PC-9 (cell line): ENCODE measurements around the gene RCOR3. TPM values are rescaled to one million over a fixed set of nuclear protein-coding genes. Genes with fewer than 3 reads are reported as not detected.

Experiments used
- BruUV-seq: library from RNA; stranded (reverse); fragments of 400-500 nt; replicated peaks from 2 replicates; lab custom pipeline; 2021; lab: Mats Ljungman, UMichigan
- CTCF ChIA-PET: fragments of 300-600 bp; sonication (Branson Sonifier 250); formaldehyde crosslinking; loops from one replicate; lab custom pipeline; 2022; ENCODE audit warnings: antibody characterized with exemption; lab: Charles Lee
- POLR2A ChIA-PET: fragments of 300-600 bp; sonication (Branson Sonifier 250); formaldehyde crosslinking; loops from one replicate; lab custom pipeline; 2022; ENCODE audit warnings: antibody characterized with exemption; ENCODE audit not compliant: unreplicated experiment; lab: Charles Lee
- DNase-seq, 2 experiments: peaks; one replicate each; pipeline versions ENCODE4 v3.0.0 to v3.0.0-alpha.2; 2015 to 2022; ENCODE audit warnings: mixed read lengths in 1 of 2
- H2AFZ ChIP-seq: fragments of 200-600 bp; sonication (generic); 2 replicates; pipeline ENCODE4 v1.8.1; 2017; ENCODE audit warnings: antibody characterized with exemption
- H3F3A ChIP-seq: fragments of 200-600 bp; sonication (generic); 2 replicates; pipeline ENCODE4 v1.8.1; 2017; ENCODE audit warnings: antibody characterized with exemption, mild to moderate bottlenecking, low read depth; ENCODE audit not compliant: insufficient read depth
- H3K27ac ChIP-seq: fragments of 200-600 bp; sonication (generic); 2 replicates; pipeline ENCODE4 v1.6.1; 2016; ENCODE audit warnings: mixed run types
- H3K27me3 ChIP-seq: fragments of 200-600 bp; sonication (generic); 2 replicates; pipeline ENCODE4 v1.6.1; 2016; ENCODE audit warnings: low read depth, mixed run types; ENCODE audit not compliant: insufficient read depth
- H3K36me3 ChIP-seq: fragments of 200-600 bp; sonication (generic); 2 replicates; pipeline ENCODE4 v1.6.1; 2016; ENCODE audit warnings: low read depth, mixed run types
- H3K4me1 ChIP-seq: fragments of 200-600 bp; sonication (generic); replicated peaks from 2 replicates; pipeline ENCODE4 v1.6.1; 2016; ENCODE audit warnings: mixed run types; ENCODE audit not compliant: insufficient read depth
- H3K4me2 ChIP-seq: fragments of 200-600 bp; sonication (generic); 2 replicates; pipeline ENCODE4 v1.6.1; 2017; ENCODE audit warnings: mixed run types
- H3K4me3 ChIP-seq: fragments of 200-600 bp; sonication (generic); 2 replicates; pipeline ENCODE4 v1.6.1; 2016; ENCODE audit warnings: mixed run types
- H3K79me2 ChIP-seq: fragments of 200-600 bp; sonication (generic); 2 replicates; pipeline ENCODE4 v1.6.1; 2017; ENCODE audit warnings: low read depth, mixed run types
- H3K9me2 ChIP-seq: fragments of 200-600 bp; sonication (generic); 2 replicates; pipeline ENCODE4 v1.8.1; 2017; ENCODE audit warnings: mild to moderate bottlenecking; ENCODE audit not compliant: insufficient read depth
- H3K9me3 ChIP-seq: fragments of 200-600 bp; sonication (generic); 2 replicates; pipeline ENCODE4 v1.8.1; 2016; ENCODE audit warnings: low read depth; ENCODE audit not compliant: insufficient read depth
- H4K20me1 ChIP-seq: fragments of 200-600 bp; sonication (generic); 2 replicates; pipeline ENCODE4 v1.8.1; 2017; ENCODE audit not compliant: insufficient read depth
- CTCF ChIP-seq: fragments of 200-600 bp; sonication (generic); conservative IDR thresholded peaks from 2 replicates; pipeline ENCODE4 v1.6.1; 2017; ENCODE audit warnings: mixed run types, antibody characterized with exemption, mild to moderate bottlenecking, moderate library complexity
- EZH2 ChIP-seq: fragments of 200-600 bp; sonication (generic); IDR thresholded peaks from 2 replicates; pipeline ENCODE4 v1.8.0; 2017; ENCODE audit warnings: antibody characterized with exemption, low read depth
- intact Hi-C: fragments of 100-400 bp; cut with micrococcal nuclease; formaldehyde crosslinking; loops from one replicate; pipeline ENCODE4 v1.10.0; 2022; ENCODE audit not compliant: unreplicated experiment
- total RNA-seq: library from RNA; stranded (reverse); gene quantifications from 2 replicates; pipeline ENCODE4 v1.2.3, GENCODE V29; 2021

Gene RCOR3
- total RNA-seq, 1 experiment from 2014 or later, result 48.7 TPM

- Histone ChIP-seq H3K4me3 (no peak overlapping the region), H3K36me3 (no peaks in the 10 kb centered on the region), H3K79me2 (no peaks in the 10 kb centered on the region), H3F3A (no peaks in the 10 kb centered on the region), H2AFZ (no peak overlapping the region), H3K27me3 (no peaks in the 10 kb centered on the region), H4K20me1 (no peaks in the 10 kb centered on the region), H3K4me2 (no peak overlapping the region), H3K4me1 (peaks cover 21% of the 10 kb centered on the region), H3K9me3 (no peaks in the 10 kb centered on the region), H3K27ac (no peak overlapping the region), H3K9me2 (no peaks in the 10 kb centered on the region)
- no peak for DNase-seq
- intact Hi-C loops, result no loop called here
- TF ChIP-seq EZH2 (no peak), CTCF (no peak)
- no TSS peak for BruUV-seq
- CTCF ChIA-PET, result no interaction called here
- POLR2A ChIA-PET, result interaction anchor here (0.5 to 0.6 kb wide), 2 partner anchors 42 to 75 kb away, joined by 3 to 6 read pairs; no protein-coding TSS in a partner anchor
These were observed 76.5 kb downstream of the RCOR3 start for GRCh38 chr1:211335522-211336157.

DNA sequence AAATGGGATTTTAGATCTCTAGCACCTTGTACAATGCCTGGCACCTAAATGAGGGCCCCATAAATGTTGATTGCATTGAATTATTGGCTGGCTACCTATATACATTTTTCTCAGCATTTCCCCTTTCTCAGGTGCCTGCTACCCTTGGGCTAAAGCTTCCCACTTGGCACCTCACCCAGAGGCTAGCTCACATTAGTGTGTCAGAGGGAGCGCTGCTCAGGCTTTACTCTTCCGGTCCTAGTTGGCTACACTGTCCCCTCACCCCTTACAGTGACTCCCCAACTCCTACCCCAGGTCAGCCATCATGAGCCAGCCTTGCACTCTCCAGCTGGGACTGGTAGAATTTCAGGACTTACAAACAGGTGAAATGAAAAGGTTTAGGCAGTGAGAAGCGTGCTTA, 77.0 kb downstream of the RCOR3 start:
- Histone ChIP-seq H3K4me2 (no peak overlapping the region), H3K79me2 (no peaks in the 10 kb centered on the region)
- BruUV-seq, result no TSS peak

DNA sequence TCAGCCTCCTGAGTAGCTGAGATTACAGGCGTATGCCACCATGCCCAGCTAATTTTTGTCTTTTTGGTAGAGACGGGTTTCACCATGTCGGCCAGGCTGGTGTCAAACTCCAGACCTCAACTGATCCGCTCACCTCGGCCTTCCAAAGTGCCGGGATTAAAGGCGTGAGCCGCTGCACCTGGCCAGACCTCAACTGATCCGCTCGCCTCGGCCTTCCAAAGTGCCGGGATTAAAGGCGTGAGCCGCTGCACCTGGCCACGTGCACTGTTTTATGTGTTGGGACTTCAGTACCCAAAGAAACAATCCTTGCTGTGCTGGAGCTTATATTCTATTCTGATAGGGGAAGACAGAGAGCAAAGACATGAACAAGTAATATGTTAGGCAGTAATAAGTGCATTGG, 77.6 kb downstream of the RCOR3 start:
- TF ChIP-seq EZH2, result no peak
- no peaks in the 10 kb centered on the region for H3F3A ChIP-seq
- CTCF ChIA-PET, result no interaction called here
- H3K4me2 ChIP-seq, result no peak overlapping the region
- H4K20me1 ChIP-seq, result no peaks in the 10 kb centered on the region
- DNase-seq, result no peak
- POLR2A ChIA-PET, result no interaction called here
- no peaks in the 10 kb centered on the region for H3K9me3 ChIP-seq
- H3K9me2 ChIP-seq, result no peaks in the 10 kb centered on the region
- H2AFZ ChIP-seq, result no peak overlapping the region
- no peak overlapping the region for H3K4me3 ChIP-seq
- H3K27me3 ChIP-seq, result no peaks in the 10 kb centered on the region
- no TSS peak for BruUV-seq
- peaks cover 10% of the 10 kb centered on the region; the same call in 1 of the 2 replicates for H3K4me1 ChIP-seq
- no peak overlapping the region for H3K27ac ChIP-seq
- intact Hi-C loops, result no loop called here
- H3K36me3 ChIP-seq, result no peaks in the 10 kb centered on the region
- H3K79me2 ChIP-seq, result no peaks in the 10 kb centered on the region

More for the DNA sequence above, 77.0 kb downstream of the RCOR3 start:
- intact Hi-C loops, result no loop called here
- Histone ChIP-seq H4K20me1 (no peaks in the 10 kb centered on the region), H3K9me2 (no peaks in the 10 kb centered on the region), H3K4me1 (peaks cover 16% of the 10 kb centered on the region), H3K27ac (no peak overlapping the region), H3K4me3 (no peak overlapping the region), H3K27me3 (no peaks in the 10 kb centered on the region), H3K9me3 (no peaks in the 10 kb centered on the region), H2AFZ (no peak overlapping the region), H3F3A (no peaks in the 10 kb centered on the region), H3K36me3 (no peaks in the 10 kb centered on the region)
- ChIA-PET CTCF (no interaction called here), POLR2A (interaction anchor here (0.6 kb wide), 1 partner anchor 41 kb away, joined by 6 read pairs; no protein-coding TSS in a partner anchor)
- TF ChIP-seq CTCF (no peak), EZH2 (no peak)
- DNase-seq, result no peak
